ENCODE results near the gene PARD3. TPM values are rescaled to one million over a fixed set of nuclear protein-coding genes. Genes with fewer than 3 reads are reported as not detected.

Gene PARD3
- total and polyA plus RNA-seq, 2 experiments from 2014 or later, result 6.3 to 21.2 TPM

DNA sequence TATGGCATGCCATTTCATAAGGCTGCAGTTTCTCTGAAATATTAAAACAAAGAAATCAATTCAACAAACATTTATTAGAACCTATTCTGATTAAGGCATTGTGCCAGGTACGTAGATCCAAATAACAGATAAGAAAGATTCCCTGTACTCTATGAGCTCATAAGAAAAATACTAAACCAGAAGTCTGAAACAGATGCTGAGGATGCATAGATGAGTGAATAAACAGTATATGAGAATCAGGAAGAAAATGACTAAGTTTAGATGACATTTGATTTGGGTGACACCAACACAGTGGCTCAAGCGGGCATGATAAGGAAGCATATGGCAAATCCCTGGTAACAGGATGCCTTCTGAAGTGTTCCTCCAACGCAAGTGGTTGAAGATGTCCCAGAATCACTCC lies 477.2 kb downstream of the PARD3 start:
- Histone ChIP-seq H3K27ac (no peak overlapping the region), H3K36me3 (ENCODE audit: low read depth) (no peaks in the 10 kb centered on the region), H3K9ac (no peak overlapping the region), H2AFZ (no peak overlapping the region), H3K4me1 (ENCODE audit: insufficient read depth) (no peaks in the 10 kb centered on the region), H3K79me2 (ENCODE audit: insufficient read depth) (no peaks in the 10 kb centered on the region), H3K9me3 (ENCODE audit: low read depth) (no peaks in the 10 kb centered on the region), H3K9me2 (ENCODE audit: insufficient read depth) (no peaks in the 10 kb centered on the region), H4K20me1 (ENCODE audit: insufficient read depth) (no peaks in the 10 kb centered on the region), H3K4me2 (ENCODE audit: unreplicated experiment) (no peak overlapping the region), H3K27me3 (replicated peaks; ENCODE audit: insufficient read depth) (no peaks in the 10 kb centered on the region), H3K4me3 (no peak overlapping the region), H3F3A (ENCODE audit: insufficient read depth) (peaks cover 4% of the 10 kb centered on the region; the same call in 1 of the 2 replicates)
- no peak for DNase-seq
- TF ChIP-seq EZH2 (IDR thresholded peaks at IDR 0.05; ENCODE audit: insufficient read depth, poor library complexity, severe bottlenecking) (no peak), EZH2phosphoT487 (IDR thresholded peaks at IDR 0.05; ENCODE audit: insufficient read depth, low read depth) (no peak)
- 63% methylated on average over 3 of the region's 3 CpGs for WGBS, 2 experiments (ENCODE audit: low coverage in 1 of 2, low lambda C conversion rate in 2 of 2, missing lambda C conversion rate in 2 of 2)
- in situ Hi-C loops (cut with MboI), result no loop called here

DNA sequence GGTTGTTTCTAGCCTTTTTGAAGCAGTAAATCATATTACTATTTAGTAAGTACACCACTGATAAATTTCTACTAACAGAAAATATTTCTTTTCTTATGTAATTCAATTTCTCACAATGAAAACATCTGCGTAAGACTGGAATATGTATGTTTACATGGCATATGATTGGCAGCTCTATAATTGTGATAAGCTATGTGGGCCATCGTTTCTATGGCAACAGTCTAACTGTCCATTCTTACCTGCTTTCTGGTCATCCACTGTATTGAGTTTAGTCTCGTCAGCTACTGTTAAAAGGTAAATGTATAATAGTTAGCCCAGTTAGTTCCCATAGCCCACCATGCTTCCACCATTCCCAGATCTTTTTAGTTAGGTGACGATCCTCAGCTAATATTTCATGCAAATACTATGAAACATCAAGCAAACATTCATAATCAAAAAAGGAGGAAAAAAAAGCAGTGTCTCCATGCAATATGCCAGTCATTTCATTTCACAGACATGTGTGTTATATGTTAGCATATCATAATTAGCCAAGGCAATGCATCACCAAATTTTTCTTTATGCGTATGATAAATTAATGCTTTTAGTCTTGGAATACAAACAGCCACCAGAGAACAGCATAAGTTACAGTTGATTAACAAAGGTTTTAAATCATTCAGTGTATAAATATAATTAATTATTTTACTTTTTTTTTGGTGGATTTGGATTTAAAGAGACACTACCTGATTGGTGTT lies 479.0 kb downstream of the PARD3 start:
- H3F3A ChIP-seq (ENCODE audit: insufficient read depth), result no peaks in the 10 kb centered on the region
- no peaks in the 10 kb centered on the region for H3K9me3 ChIP-seq (ENCODE audit: low read depth)
- no peaks in the 10 kb centered on the region for H3K79me2 ChIP-seq (ENCODE audit: insufficient read depth)
- no peaks in the 10 kb centered on the region for H4K20me1 ChIP-seq (ENCODE audit: insufficient read depth)
- no peak overlapping the region for H2AFZ ChIP-seq
- H3K27ac ChIP-seq, result no peak overlapping the region
- no peaks in the 10 kb centered on the region for H3K4me1 ChIP-seq (ENCODE audit: insufficient read depth)
- no peaks in the 10 kb centered on the region for H3K27me3 ChIP-seq (replicated peaks; ENCODE audit: insufficient read depth)
- in situ Hi-C loops (cut with MboI), result no loop called here
- no peaks in the 10 kb centered on the region for H3K9me2 ChIP-seq (ENCODE audit: insufficient read depth)
- DNase-seq, result no peak
- no peak overlapping the region for H3K4me2 ChIP-seq (ENCODE audit: unreplicated experiment)
- no peak for TF ChIP-seq EZH2phosphoT487 (IDR thresholded peaks at IDR 0.05; ENCODE audit: insufficient read depth, low read depth)
- TF ChIP-seq EZH2 (IDR thresholded peaks at IDR 0.05; ENCODE audit: insufficient read depth, poor library complexity, severe bottlenecking), result no peak
- H3K9ac ChIP-seq, result no peak overlapping the region
- no peak overlapping the region for H3K4me3 ChIP-seq
- 97 to 99% methylated on average over 5 of the region's 5 CpGs for WGBS, 2 experiments (ENCODE audit: low coverage in 1 of 2, low lambda C conversion rate in 2 of 2, missing lambda C conversion rate in 2 of 2)
- no peaks in the 10 kb centered on the region for H3K36me3 ChIP-seq (ENCODE audit: low read depth)

DNA sequence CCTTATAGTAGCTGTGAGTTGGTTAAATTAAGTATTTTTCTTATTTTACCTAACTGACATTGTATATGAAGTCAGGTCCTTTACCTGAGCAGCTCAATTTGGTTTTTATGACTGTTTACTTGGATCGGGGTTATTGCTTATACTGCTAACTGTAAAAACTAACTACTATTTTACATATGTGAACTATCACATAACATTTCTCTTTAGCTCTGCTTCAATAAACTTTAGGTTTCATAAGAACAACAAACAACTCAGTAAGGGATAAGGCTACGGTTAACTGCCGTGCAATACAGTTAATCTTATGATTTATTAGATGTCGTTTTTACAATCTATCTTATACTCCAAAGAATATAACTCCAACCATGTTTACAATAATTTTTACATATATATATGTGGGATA lies 480.2 kb downstream of the PARD3 start:
- WGBS, 2 experiments (ENCODE audit: low coverage in 1 of 2, low lambda C conversion rate in 2 of 2, missing lambda C conversion rate in 2 of 2), result 98% methylated on average over 4 of the region's 4 CpGs
- no peaks in the 10 kb centered on the region for H3K4me1 ChIP-seq (ENCODE audit: insufficient read depth)
- TF ChIP-seq EZH2phosphoT487 (IDR thresholded peaks at IDR 0.05; ENCODE audit: insufficient read depth, low read depth) (no peak), EZH2 (IDR thresholded peaks at IDR 0.05; ENCODE audit: insufficient read depth, poor library complexity, severe bottlenecking) (no peak)
- in situ Hi-C loops (cut with MboI), result no loop called here
- no peak overlapping the region for H3K4me3 ChIP-seq
- H3K9me3 ChIP-seq (ENCODE audit: low read depth), result no peaks in the 10 kb centered on the region
- no peaks in the 10 kb centered on the region for H4K20me1 ChIP-seq (ENCODE audit: insufficient read depth)
- peaks cover 4% of the 10 kb centered on the region; the same call in 1 of the 2 replicates for H3K36me3 ChIP-seq (ENCODE audit: low read depth)
- H3K9me2 ChIP-seq (ENCODE audit: insufficient read depth), result no peaks in the 10 kb centered on the region
- no peak for DNase-seq
- no peaks in the 10 kb centered on the region for H3K79me2 ChIP-seq (ENCODE audit: insufficient read depth)
- no peak overlapping the region for H2AFZ ChIP-seq
- no peak overlapping the region for H3K27ac ChIP-seq
- no peaks in the 10 kb centered on the region for H3K27me3 ChIP-seq (replicated peaks; ENCODE audit: insufficient read depth)
- no peak overlapping the region for H3K4me2 ChIP-seq (ENCODE audit: unreplicated experiment)
- H3K9ac ChIP-seq, result no peak overlapping the region
- no peaks in the 10 kb centered on the region for H3F3A ChIP-seq (ENCODE audit: insufficient read depth)

DNA sequence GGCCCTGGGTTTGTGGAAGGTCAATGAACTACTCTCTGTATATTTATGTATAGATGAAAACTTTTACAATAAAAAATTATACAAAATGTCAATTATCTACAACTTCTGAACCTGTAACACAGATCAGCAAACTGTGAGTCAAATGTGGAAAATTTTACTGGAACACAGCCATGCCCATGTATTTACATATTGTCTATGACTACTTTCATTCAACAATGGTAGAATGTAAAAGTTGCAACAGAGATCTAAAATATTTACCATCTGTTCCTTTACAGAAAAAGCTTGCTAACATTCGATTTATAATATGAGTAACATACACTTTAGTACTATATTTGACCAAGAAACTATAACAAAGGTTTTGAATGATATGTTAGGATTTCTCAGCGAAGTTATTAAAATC lies 481.6 kb downstream of the PARD3 start:
- Histone ChIP-seq H3K36me3 (ENCODE audit: low read depth) (peaks cover 4% of the 10 kb centered on the region; the same call in 1 of the 2 replicates), H3K4me2 (ENCODE audit: unreplicated experiment) (no peak overlapping the region), H3K4me3 (no peak overlapping the region), H3K9me2 (ENCODE audit: insufficient read depth) (no peaks in the 10 kb centered on the region), H3K9me3 (ENCODE audit: low read depth) (no peaks in the 10 kb centered on the region), H3K4me1 (ENCODE audit: insufficient read depth) (no peaks in the 10 kb centered on the region), H3K27me3 (replicated peaks; ENCODE audit: insufficient read depth) (no peaks in the 10 kb centered on the region), H2AFZ (no peak overlapping the region), H3F3A (ENCODE audit: insufficient read depth) (no peaks in the 10 kb centered on the region), H3K79me2 (ENCODE audit: insufficient read depth) (no peaks in the 10 kb centered on the region), H3K9ac (no peak overlapping the region), H4K20me1 (ENCODE audit: insufficient read depth) (no peaks in the 10 kb centered on the region), H3K27ac (no peak overlapping the region)
- in situ Hi-C loops (cut with MboI), result no loop called here
- no peak for TF ChIP-seq EZH2 (IDR thresholded peaks at IDR 0.05; ENCODE audit: insufficient read depth, poor library complexity, severe bottlenecking)
- no peak for TF ChIP-seq EZH2phosphoT487 (IDR thresholded peaks at IDR 0.05; ENCODE audit: insufficient read depth, low read depth)
- no peak for DNase-seq
- 98 to 99% methylated on average over 2 of the region's 2 CpGs for WGBS, 2 experiments (ENCODE audit: low coverage in 1 of 2, low lambda C conversion rate in 2 of 2, missing lambda C conversion rate in 2 of 2)
